ENCODE data around the gene DENND1A.

The DENND1A gene

DNA sequence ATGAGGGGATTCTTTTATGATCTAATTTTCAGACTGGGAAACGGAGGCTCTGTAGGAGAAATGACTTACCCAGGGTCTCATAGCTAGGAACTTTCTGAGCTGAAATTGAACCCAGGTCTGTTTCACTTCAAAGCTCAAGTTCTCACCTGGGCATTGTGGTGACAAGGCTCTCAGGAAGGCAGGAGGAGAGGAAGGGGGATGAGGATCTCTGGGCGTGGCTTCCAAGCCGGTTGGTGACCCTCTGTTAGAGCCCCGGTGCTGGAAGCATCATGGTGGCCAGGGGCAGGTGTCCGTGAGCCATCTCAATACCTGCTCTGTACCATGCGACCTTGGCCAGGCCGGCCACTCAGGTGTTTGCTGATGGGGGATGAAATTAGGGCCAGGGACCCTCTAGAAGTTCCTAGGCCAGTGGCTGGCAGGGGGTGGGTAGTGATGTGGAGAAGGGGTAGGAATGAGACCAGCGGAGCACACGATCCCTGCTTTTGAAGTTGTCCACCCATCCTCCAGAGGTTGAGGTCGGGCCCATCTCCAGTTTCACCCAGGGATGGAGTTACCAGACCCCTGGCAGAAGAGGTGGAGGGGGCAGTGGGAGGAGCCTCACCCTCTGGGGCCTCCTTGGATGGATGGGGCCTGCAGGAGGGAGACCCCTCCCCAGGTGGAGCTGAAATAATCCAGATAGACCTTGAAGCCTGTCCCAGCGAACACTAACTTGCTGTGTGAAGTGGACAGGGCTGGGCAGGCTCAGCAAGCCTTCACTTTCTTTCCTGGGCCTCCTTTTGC, 568.0 kb downstream of the DENND1A start:
- no peak for DNase-seq

DNA sequence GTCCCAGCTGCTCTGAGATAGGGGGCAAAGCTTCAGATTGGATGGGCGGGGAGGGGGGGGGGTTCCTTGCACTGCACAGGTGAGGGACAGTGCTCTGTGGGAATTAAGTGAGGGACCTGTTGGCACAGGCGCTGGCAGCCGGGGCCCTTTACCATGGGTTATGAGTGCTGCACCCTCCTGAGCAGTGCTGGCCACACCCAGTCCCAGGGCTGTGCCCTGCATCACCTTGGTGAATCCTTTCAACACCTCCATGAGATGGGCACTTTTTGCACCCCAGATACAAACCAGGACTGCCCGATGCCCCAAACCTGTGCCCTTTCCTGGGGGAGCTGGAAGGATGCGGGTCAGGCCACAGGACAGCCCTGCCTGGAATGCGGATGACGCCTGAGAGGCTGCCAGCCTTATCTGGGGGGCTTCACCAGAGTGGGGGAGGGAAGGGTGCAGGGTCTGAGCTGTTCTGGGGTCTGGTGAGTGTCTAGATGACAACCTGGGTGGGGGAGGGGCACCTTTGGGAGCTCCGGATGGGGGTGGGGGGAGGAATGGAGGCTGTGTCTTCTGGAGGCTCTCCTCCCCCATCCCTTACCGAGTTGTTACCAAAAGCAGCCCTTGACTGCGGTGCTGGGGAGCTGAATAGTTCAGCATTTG, 568.7 kb downstream of the DENND1A start:
- no peak for DNase-seq

DNA sequence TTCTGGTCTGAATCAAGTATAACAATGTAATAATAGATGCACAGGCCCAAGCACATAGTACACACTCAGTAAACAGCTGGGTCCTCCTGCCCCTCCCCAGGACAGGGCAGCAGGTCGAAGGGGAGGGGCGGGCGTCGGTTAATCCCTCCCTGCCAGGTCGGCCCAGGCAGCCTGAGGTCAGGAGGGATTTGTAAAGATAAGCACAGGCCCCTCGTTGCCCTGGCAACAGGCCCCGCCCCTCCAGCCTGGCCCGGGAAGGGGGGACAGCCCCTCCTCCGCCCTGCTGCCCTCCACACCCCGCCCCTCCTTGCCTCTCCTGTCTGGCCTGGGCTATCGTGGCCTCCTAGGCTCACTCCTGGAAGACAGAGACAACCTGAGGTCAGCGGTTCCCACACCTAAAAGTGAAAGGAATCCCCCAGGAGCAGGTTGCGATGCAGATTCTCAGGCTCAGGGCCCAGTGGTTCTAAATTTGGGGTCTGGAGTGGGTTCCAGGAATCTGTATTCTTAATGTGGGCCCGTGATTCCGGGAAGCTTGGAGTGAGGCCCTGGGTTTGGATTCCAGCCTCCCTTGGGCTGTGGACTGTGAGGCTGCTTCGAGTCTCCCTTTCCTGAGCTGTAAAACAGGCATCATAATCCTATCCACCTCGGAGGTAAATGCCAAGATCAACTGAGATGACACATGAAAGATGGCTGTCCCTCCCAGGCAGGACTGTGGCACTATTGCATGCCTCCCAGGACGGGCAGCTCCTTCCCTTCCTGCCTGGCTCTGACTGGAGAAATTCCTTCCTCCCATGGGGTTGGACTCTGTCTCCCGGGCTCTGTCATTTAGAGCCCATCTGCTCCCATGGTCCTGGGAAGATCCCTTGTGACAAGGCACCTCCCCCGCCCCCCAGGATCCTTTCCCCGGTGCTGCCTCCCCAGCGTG, 569.5 kb downstream of the DENND1A start:
- DNase-seq: no peak

DNA sequence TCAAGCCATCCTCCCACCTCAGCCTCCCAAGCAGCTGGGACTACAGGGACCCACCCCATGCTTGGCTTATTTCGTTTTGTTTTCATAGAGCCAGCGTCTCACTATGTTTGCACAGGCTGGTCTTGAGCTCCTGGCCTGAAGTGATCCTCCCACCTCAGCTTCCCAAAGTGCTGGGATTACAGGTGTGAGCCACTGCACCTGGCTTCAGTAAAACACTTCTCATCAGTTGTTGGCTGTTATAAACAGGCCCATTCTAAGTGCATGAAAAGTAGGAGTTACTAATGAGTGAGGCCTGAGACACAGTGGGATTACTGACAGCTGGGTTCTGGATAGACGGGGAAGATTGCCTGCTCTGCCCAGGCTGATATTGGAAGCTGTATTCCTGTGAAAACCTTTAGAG, 570.4 kb downstream of the DENND1A start:
- DNase-seq: no peak

DNA sequence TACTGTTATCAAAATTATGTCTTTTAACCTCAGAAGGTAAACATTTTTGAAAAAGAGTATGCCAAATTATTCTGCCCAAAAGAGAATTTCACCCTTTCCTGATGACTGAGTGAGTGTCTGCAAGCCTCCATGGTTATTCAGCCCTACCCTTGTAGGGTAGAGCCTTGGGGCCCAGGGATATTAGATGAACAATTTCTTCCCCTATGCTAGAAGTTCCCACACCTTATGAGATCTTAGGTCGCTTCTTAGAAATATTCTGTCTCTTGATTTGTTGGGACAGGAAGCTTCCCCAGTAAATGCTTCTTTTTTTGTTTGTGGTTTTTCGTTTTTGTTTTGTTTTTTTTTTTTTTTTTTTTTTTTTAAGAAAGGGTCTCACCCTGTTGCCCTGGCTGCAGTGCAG, 570.8 kb downstream of the DENND1A start:
- DNase-seq: no peak

DNA sequence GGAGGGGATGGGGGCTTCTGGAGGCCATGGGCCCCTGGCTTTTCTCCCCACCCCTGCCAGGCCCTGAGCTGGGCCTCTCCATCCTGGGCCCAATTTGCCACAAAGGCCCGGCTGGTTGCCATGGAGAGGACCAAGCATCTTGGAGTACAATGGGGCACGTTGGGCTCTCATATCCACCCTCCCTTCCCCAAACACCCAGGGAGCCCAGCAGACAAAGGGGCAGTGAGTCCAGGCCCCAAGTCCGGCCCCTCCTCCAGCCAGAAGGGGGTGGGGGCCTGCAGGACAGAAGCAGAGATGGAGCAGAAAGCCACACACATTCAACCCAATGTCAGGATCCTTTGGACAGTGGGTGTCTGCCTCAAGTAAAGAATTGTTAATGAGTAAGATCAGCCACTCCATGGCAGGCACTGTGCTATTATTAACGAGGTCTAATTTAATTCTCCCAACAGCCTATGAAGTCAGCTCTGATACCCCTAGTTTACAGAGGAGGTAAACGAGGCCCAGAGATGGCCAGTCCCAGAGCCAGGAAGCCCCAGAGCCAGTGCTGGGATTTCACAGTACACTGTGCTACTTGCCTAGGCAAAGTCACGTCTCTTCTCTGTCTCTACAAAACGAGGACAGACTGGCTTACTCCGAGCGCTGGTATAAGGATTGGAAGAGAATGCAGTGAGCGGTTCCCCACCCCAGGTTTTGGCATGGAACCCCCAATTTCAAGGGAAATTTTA, 571.6 kb downstream of the DENND1A start:
- no peak for DNase-seq

DNA sequence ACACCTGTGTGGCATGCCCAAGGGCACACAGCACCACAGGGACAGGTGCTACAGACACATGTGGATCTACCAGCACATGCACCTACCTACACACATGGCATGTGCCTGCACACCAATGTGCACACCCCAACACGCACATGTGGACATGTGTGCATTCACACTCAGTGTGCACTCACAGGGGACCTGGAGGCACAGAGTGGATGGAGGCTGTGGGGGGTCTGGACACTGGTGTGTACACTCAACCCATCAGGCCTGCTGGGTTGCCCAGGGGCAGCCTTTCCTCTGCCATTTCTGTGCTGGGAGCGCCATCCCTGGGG, 572.2 kb downstream of the DENND1A start:
- DNase-seq: no peak

DNA sequence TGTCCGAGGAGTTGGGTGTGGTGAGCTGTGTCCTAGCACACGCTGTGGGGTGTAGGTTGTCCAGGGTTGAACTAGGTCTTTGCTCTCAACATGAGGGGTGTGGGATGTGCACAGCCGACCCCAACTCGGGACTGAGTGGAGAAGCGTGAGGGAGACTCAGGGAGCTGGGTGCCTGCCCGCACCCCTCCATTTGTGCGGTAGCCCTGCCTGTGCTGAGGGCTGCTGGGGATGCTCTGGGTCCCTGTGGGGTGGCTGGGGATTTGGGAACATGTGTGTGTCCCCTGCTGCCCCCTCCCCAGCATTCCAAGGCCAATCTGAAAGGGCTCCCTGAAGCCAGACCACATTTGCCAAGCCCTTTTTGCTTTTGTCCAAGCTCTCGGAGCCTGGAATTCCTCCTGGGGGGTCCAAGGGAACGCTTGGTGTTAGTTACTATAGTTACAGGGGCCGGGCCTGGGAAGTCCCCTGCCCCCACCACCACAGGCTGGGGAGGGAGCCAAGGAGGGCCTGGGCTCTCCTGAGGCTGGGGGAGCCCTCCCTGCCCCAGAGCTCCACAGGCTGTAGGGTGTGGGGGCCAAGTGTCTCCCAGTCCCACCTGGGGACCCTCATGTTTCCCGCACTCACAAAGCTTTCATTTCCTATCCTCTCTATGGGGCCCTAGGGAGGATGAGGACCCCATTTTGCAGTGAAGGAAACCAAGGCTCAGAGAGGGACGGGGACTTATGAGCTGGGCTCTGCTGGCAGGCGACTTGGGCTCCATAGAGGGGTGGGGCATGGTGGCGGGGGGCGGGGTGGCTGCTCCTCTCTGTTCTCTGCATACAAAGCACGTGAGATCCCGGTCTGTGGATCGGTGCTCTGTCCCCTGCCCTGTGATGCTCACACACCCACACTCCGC, 572.8 kb downstream of the DENND1A start:
- DNase-seq: no peak

DNA sequence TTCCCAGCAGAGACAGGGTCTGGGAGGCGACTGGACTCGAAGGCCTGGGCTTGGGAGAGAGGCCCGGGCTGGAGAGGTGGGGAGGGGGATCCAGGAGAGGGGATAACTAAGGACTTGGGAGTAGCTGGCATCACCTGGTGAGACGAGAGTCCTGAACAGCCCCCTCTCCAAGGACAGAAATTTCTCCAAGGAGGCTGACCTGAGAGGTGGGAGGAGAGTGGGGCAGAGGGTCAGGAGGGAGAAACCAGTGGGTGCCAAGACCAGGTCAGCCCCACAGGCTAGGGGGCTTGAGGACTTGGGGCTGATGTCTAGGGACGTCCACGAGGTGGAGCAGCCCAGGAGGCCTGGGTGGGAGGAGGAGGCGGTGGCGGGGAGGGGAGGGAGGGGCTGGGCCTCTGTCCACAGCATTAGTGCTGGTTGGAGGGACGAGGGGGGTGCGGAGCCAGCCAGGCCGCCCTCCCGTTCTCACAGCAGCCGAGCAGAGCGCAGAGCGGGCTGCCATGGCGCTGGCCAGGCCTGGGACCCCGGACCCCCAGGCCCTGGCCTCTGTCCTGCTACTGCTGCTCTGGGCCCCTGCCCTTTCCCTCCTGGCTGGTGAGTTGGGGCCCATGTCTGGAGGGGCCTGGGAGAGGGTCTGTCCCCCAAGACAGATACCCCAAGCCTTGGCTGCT, 574.0 kb downstream of the DENND1A start, which contains the start of gene CRB2:
CRB2 (plus strand) TSS at position 437 of the 671 bp plus-strand sequence; CDS start at position 501, 64 bp downstream.
- no peak for DNase-seq

DNA sequence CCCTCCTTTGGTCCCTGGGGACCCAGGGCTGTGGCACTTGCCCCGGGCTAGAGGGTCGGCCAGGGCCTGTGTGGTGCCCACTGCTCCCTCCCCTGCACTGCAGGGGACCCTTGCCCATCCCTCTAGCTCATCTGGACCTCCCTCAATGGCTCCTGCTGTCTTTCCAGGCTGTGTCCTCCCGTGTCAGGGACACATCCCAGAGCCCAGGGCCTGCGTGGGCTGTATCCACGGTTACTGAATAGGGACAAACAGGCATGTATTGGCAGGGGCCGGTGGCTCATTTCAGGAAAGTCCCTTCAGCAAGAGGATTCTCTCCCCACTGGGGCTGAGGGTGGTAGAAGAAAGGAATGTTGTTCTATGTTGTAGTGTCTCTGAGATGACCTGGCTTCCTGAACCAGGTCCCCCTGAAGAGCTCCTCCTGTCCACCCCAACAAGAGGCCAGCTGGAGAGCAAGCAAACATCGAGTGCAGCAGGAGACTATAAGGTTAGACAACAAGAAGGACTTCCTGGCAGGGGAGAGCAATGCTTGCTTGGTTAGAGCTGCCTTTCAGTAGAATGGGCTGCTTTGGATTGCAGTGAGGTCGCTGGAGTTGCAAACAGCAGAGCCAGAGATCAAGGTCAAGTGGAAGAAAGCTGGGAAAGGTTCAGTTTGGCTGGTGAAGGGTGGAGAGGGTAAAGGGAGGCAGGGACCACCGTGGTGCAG, 575.0 kb downstream of the DENND1A start:
- DNase-seq: no peak

DNA sequence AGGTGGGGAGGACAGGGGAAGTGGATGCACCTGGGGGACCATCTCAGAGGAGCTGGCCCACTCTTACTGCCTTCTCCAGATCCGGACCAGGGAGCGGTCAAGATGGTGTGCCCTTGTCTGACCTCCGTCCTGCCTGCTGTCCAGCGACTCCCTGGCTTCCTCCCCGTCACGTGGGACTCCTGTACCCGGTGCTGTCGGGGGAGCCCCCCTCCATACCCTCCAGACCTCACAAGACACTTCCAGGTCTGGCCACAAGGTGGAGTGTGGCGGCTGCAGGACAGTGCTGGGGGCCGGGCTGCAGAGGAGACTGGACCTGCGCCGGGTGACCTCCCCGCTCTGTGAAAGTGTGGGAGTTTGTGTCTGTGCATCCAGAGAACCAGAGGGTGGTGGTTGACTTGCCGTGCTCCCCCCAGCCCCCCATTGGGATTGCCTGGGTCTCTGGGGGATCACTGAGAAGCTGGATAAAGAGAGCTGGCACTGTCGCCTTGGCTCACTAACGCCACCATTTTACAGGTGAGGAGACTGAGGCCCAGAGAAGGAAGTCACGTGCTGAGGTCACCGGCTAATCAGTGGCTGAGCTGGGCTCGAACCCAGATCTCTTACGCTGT, 575.8 kb downstream of the DENND1A start:
- DNase-seq: peak; percentile 61 to 79 (median 65)

DNA sequence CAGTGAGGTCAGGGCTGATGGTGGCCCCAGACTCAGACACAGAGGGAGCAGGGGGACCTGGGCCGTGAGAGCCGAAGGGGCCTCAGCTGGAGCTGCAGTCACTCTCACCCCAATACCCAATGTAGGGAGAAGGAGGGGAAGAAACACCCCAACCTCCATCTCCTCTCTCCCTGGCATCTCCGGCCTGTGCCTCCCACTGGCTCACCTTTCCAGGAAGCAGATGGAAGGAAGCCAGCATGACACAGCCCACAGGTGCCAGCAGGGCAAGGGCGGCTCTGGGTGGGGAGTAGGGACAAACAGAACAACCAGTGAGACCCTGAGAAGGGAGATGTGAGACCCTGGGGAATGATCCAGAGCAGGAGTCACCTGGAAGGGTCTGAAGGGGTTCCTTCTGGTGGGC, 576.9 kb downstream of the DENND1A start:
- no peak for DNase-seq

DNA sequence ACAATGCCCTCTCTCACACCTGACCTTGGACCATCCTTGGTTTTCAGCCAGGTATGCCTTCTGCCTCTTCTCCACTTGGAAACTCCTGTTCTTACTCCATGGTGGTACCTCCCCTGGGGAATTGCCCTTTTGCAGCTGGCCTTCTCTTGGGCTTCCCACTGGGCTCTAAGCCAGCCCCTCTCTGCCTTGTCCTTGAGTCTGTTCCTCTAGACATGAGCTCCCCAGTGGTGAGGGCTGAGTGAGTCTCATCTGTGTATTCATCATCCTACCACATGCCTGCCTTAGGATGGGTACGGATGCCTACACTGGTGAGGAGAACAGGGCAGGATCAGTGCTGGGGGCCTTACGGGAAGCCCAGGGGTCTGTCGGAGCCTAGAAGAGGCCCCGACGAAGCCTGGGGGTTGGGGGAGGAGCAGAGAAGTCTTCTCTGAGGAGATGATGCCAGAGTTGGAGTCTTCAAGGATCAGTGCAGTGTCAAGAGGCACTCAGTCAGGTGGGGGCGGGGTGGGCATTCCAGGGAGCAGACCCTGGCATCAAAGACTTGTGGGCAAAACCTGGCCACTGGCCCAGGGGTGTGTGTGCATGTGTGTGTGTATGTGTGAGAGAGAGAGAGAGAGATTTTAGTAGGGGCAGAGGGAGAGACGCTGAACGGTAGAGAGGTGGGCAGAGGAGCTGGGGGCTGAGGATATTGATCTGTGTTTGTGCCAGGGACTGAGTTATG, 579.2 kb downstream of the DENND1A start:
- DNase-seq: no peak

DNA sequence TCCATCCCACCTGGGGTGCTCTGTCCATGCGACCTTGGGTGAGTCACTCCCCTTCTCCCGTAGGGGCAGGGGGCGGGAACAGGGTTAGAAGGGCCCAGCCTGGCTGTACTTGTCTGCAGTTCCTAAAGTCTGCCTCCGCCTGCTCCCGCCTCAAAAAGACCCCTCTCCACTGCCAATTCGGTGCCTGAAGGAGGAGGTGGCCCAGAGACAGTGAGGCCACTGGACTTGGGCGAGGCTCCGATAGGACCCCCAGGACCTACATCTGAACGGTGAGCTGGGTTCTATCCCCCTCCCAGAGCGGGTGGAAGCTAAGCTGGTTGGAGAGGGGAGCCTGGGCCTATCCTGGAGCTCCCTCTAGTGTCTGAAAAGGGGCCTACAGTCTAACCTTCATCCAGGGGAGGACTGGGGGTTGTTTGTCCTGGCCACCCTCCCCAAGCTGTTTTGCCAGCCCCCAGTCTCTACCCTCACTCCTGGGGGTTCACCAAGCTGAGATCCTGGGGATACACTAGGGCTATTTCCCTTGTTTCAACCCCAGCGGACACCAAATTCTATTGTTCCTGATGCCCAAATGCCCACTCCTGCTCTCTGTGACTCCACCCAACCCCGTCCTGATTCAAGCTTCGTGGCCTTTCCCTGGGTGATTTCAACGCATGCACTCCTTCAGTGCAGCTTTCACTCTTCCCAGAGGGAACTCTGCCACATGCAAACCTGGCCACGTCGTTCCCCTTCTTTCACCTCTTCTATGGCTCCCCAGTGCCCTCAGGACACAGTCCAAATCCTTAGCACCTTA, 580.0 kb downstream of the DENND1A start:
- peak; percentile 71 to 79 (median 75) for DNase-seq

DNA sequence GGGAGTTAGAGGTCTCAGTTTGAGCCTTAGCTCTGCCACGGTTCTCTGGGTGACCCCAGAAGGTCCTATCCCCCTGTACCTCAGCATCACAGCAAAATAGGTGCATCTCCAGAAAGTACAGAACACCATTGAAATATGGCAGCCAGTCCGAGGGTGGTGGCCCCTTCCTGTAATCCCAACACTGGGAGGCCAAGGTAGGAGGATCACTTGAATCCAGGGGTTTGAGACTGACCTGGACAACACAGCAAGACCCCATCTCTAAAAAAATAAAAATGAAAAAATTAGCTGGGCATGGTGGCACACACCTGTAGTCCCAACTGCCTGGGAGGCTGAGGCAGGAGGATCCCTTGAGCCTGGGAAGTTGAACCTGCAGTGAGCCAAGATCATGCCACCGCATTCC, 580.9 kb downstream of the DENND1A start:
- no peak for DNase-seq

DNA sequence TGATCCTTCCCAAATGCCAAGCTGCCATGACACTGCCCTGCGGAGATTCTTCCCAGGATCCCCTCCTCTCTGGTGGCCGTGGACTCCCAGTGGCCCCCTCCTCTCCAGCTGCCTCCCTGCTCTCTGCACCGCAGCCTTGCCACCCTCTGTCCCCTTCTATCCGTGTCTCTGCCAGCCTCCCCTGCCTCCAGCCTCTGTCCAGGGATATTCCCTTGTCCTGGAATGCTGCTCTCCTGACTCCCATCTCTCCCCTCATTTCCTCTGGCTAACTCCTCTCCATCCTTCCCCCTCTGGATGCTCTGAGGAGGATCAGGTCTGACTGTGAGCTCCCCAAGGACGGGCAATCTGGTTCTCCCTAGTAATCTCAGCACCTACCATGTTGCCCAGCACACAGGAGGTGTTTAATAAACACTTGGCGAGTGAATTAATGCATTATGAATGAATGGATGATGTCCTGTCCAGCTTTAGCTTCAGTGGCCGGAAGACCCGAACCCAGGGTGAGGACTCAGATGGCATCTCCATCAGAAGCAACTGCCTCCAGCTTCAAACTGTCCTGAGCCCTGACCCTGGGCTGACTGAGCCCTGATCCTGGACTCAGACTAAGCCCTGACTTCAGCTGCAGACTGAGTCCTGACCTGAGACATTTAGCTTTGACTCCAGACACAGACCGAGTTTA, 581.5 kb downstream of the DENND1A start:
- DNase-seq: no peak

DNA sequence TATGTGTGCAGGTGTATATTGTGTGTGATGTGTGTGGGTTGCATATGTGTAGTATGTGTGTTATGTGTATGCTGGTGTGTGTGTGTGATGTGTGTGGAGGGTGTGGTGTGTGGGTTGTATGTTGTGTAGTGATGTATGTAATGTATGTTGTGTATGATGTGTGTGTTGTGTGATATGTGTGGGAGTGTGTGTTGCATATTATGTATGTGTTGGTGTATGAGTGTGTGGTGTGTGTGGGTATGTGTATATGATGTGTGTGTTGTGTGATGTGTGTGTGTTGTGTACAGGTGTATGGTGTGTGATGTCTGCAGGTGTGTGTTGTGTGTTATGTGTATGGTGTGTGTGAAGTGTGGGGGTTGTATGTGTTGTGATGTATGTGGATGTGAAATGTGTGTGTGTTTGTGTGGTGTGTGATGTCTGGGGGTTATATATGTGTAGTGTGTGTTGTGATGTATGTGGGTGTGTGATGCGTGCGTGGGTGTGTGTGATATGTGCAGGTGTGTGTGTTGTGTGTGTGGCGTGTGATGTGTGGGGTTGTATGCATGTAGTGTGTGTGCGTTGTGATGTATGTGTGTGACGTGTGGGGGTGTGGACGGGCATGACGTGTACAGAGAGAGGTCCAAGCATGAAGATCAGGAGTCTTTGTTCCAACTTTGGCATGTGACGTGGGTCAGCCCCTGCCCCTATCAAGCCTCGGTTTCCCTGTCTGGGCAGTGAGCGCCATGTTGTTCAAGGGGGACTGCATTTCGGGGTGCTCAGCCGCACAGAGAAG, 582.5 kb downstream of the DENND1A start:
- DNase-seq: no peak

All from suppressor macrophage (primary cell).